C4-2B (cell line): Measurements from ENCODE around the gene LRMDA.

Experiments used
- CTCF ChIP-seq: fragments of 450-650 bp; conservative IDR thresholded peaks from 2 replicates; pipeline ENCODE4 v1.5.1; 2017; ENCODE audit warnings: mild to moderate bottlenecking
- ZFX ChIP-seq: fragments of 450-650 bp; IDR thresholded peaks from 2 replicates; pipeline ENCODE4 v1.6.1; 2017

- no peak for TF ChIP-seq CTCF
- TF ChIP-seq ZFX, result no peak
Observed at GRCh38 chr10:75984067-75984466, 552.6 kb downstream of the LRMDA start.
